DMS 273 (cell line): ENCODE measurements around the gene CRIP2.

ENCODE experiments used
- DNase-seq: peaks from one replicate; lab custom pipeline; 2025; ENCODE audit not compliant: unreplicated experiment; lab: John Stamatoyannopoulos, UW

The CRIP2 gene

GRCh38 chr14:105474483-105475268, at the start of gene CRIP2:
CRIP2 (plus strand) TSS chr14:105474821; CDS start chr14:105474863, 42 bp downstream.
- peak; percentile 87 for DNase-seq

GRCh38 chr14:105424861-105425260, 49.8 kb upstream of the CRIP2 start:
- DNase-seq: no peak

GRCh38 chr14:105425823-105426247, 48.8 kb upstream of the CRIP2 start:
- DNase-seq: no peak

- DNase-seq: no peak
Measured at GRCh38 chr14:105426416-105427130, 48.0 kb upstream of the CRIP2 start.

- no peak for DNase-seq
Measured at GRCh38 chr14:105427412-105427811, 47.2 kb upstream of the CRIP2 start.

GRCh38 chr14:105427936-105428485, 46.6 kb upstream of the CRIP2 start:
- no peak for DNase-seq

GRCh38 chr14:105430042-105430441, 44.6 kb upstream of the CRIP2 start:
- DNase-seq: no peak

- no peak for DNase-seq
Measured at GRCh38 chr14:105430565-105430964, 44.1 kb upstream of the CRIP2 start.

GRCh38 chr14:105431256-105431655, 43.4 kb upstream of the CRIP2 start:
- DNase-seq: no peak

GRCh38 chr14:105432657-105433056, 42.0 kb upstream of the CRIP2 start:
- DNase-seq: no peak

GRCh38 chr14:105433161-105433605, 41.4 kb upstream of the CRIP2 start:
- no peak for DNase-seq

GRCh38 chr14:105436402-105436801, 38.2 kb upstream of the CRIP2 start:
- DNase-seq: no peak

- no peak for DNase-seq
Measured at GRCh38 chr14:105436891-105437722, 37.5 kb upstream of the CRIP2 start.

- no peak for DNase-seq
Measured at GRCh38 chr14:105437723-105438500, 36.7 kb upstream of the CRIP2 start.

GRCh38 chr14:105439179-105439578, 35.4 kb upstream of the CRIP2 start:
- no peak for DNase-seq

- peak; percentile 98 for DNase-seq
Measured at GRCh38 chr14:105439710-105440553, 34.7 kb upstream of the CRIP2 start.

GRCh38 chr14:105440554-105440900, 34.1 kb upstream of the CRIP2 start:
- DNase-seq: no peak

GRCh38 chr14:105440992-105441391, 33.6 kb upstream of the CRIP2 start:
- DNase-seq: no peak

- DNase-seq: no peak
Measured at GRCh38 chr14:105442125-105442524, 32.5 kb upstream of the CRIP2 start.
